Esophagus squamous epithelium (tissue), 5 donors: ENCODE measurements around the gene ZNF189. TPM values are rescaled to one million over a fixed set of nuclear protein-coding genes. Genes with fewer than 3 reads are reported as not detected.

Experiments
- DNase-seq: peaks from one replicate; lab custom pipeline; 2025; lab: John Stamatoyannopoulos, UW
- H3K27ac ChIP-seq, 4 donors: fragments of 200-600 bp; sonication (generic); one replicate each; pipeline ENCODE4 v1.5.1; 2016 to 2019; ENCODE audit warnings: mild to moderate bottlenecking in 1 of 4
- H3K27me3 ChIP-seq, 4 donors: fragments of 200-600 bp; sonication (generic); 1 replicate in 3 of 4; 2 replicates in 1 of 4; pipeline versions ENCODE4 v1.5.1 to v1.6.0; 2017 to 2021; ENCODE audit warnings: antibody characterized with exemption in 1 of 4
- H3K36me3 ChIP-seq, 3 donors: fragments of 200-600 bp; sonication (generic); one replicate each; pipeline ENCODE4 v1.5.1; 2016 to 2019
- H3K4me1 ChIP-seq, 3 donors: fragments of 200-600 bp; sonication (generic); one replicate each; pipeline ENCODE4 v1.5.1; 2017 to 2019
- H3K4me3 ChIP-seq, 4 donors: fragments of 200-600 bp; sonication (generic); 1 replicate in 3 of 4; 2 replicates in 1 of 4; pipeline ENCODE4 v1.5.1; 2016 to 2019; ENCODE audit warnings: mild to moderate bottlenecking in 2 of 4, moderate library complexity in 1 of 4
- H3K9me3 ChIP-seq, 3 donors: fragments of 200-600 bp; sonication (generic); one replicate each; pipeline ENCODE4 v1.5.1; 2016 to 2019
- CTCF ChIP-seq, 6 experiments: fragments of 450-650 bp in 4 of 6; fragments of 200-600 bp in 2 of 6; sonication (generic) in 2 of 6; IDR thresholded peaks; one replicate each; pipeline ENCODE4 v1.5.1; 2016 to 2019; ENCODE audit warnings: antibody characterized with exemption in 6 of 6, mild to moderate bottlenecking in 4 of 6, moderate library complexity in 4 of 6
- POLR2A ChIP-seq, 4 donors: fragments of 450-650 bp; IDR thresholded peaks; one replicate each; pipeline ENCODE4 v1.6.1; 2017; ENCODE audit warnings: antibody characterized with exemption in 4 of 4, mild to moderate bottlenecking in 4 of 4, moderate library complexity in 3 of 4
- WGBS, 2 donors: methylation state at CpG; one replicate each; pipeline ENCODE4 v1.1.5; 2018; 5-methylcytosine and 5-hydroxymethylcytosine counted together
- intact Hi-C: fragments of 100-400 bp; cut with DNase I; formaldehyde crosslinking; loops from one replicate; pipeline ENCODE4 v1.15.0; 2022
- total RNA-seq, 4 donors: library from RNA; depleted of rRNA; stranded (reverse); fragments of >200 nt; gene quantifications; one replicate each; pipeline ENCODE4 v1.1.0, GENCODE V29; 2016
- donor health status: DM: yes; HTN: yes; CAD: no.

ZNF189 gene
- total RNA-seq, 4 donors from 2014 or later = 5.0 to 14.7 (median 6.6) TPM

- Histone ChIP-seq H3K4me3 (no peak overlapping the region), H3K27ac (no peak overlapping the region), H3K9me3 (no peaks in the 10 kb centered on the region), H3K4me1 (no peaks in the 10 kb centered on the region), H3K36me3 (no peaks in the 10 kb centered on the region), H3K27me3 (no peaks in the 10 kb centered on the region)
- TF ChIP-seq CTCF (IDR thresholded peaks at IDR 0.05) = no peak
- intact Hi-C loops = no loop called here
- no peak for DNase-seq
- WGBS, 2 donors = 65 to 76% methylated on average over 2 of the region's 2 CpGs
These were observed 28.6 kb upstream of the ZNF189 start for GRCh38 chr9:101369884-101370531.

- Histone ChIP-seq H3K9me3 (no peaks in the 10 kb centered on the region), H3K27me3 (no peaks in the 10 kb centered on the region), H3K27ac (no peak overlapping the region), H3K36me3 (no peaks in the 10 kb centered on the region), H3K4me1 (no peaks in the 10 kb centered on the region), H3K4me3 (no peak overlapping the region)
- TF ChIP-seq POLR2A (IDR thresholded peaks at IDR 0.05) (no peak), CTCF (IDR thresholded peaks at IDR 0.05) (no peak)
- intact Hi-C loops = no loop called here
- 87 to 90% methylated on average over 3 of the region's 3 CpGs for WGBS, 2 donors
- no peak for DNase-seq
These were observed 26.8 kb upstream of the ZNF189 start for GRCh38 chr9:101371813-101372212.

GRCh38 chr9:101372327-101373118 lies 26.1 kb upstream of the ZNF189 start:
- no peaks in the 10 kb centered on the region for H3K4me1 ChIP-seq
- WGBS, 2 donors = 54 to 59% methylated on average over 2 of the region's 2 CpGs
- no peaks in the 10 kb centered on the region for H3K27me3 ChIP-seq
- no peaks in the 10 kb centered on the region for H3K9me3 ChIP-seq
- DNase-seq = no peak
- TF ChIP-seq POLR2A (IDR thresholded peaks at IDR 0.05) (no peak), CTCF (IDR thresholded peaks at IDR 0.05) (no peak)
- no peak overlapping the region for H3K4me3 ChIP-seq
- no peak overlapping the region for H3K27ac ChIP-seq
- H3K36me3 ChIP-seq = no peaks in the 10 kb centered on the region
- intact Hi-C loops = no loop called here

- no peak overlapping the region for H3K4me3 ChIP-seq
- no peak for DNase-seq
- H3K27me3 ChIP-seq = no peaks in the 10 kb centered on the region
- TF ChIP-seq CTCF (IDR thresholded peaks at IDR 0.05) = no peak
- TF ChIP-seq POLR2A (IDR thresholded peaks at IDR 0.05) = no peak
- intact Hi-C loops = no loop called here
- H3K4me1 ChIP-seq = no peaks in the 10 kb centered on the region
- no peaks in the 10 kb centered on the region for H3K36me3 ChIP-seq
- no peak overlapping the region for H3K27ac ChIP-seq
- 87 to 90% methylated on average over 12 of the region's 12 CpGs for WGBS, 2 donors
- no peaks in the 10 kb centered on the region for H3K9me3 ChIP-seq
These were observed 23.1 kb upstream of the ZNF189 start for GRCh38 chr9:101375546-101375945.

- H3K4me3 ChIP-seq = no peak overlapping the region
- H3K27me3 ChIP-seq = no peaks in the 10 kb centered on the region
- TF ChIP-seq CTCF (IDR thresholded peaks at IDR 0.05) = no peak
- TF ChIP-seq POLR2A (IDR thresholded peaks at IDR 0.05) = no peak
- H3K9me3 ChIP-seq = no peaks in the 10 kb centered on the region
- no peaks in the 10 kb centered on the region for H3K4me1 ChIP-seq
- whole genome bisulfite sequencing, 2 donors = 45 to 54% methylated on average over 5 to 6 of the region's 6 CpGs
- DNase-seq = no peak
- intact Hi-C loops = no loop called here
- H3K27ac ChIP-seq = no peak overlapping the region
- no peaks in the 10 kb centered on the region for H3K36me3 ChIP-seq
These were observed 22.4 kb upstream of the ZNF189 start for GRCh38 chr9:101376111-101376848.
